H1 (cell line): Measurements from ENCODE around the gene EXD3. TPM values are rescaled to one million over a fixed set of nuclear protein-coding genes. Genes with fewer than 3 reads are reported as not detected.

Experiments used
- CTCF ChIA-PET: fragments of 300-600 bp; sonication (Branson Sonifier 250); formaldehyde crosslinking; loops from one replicate; lab custom pipeline; 2021; ENCODE audit not compliant: partially characterized antibody; lab: Charles Lee
- POLR2A ChIA-PET: fragments of 300-600 bp; sonication (Branson Sonifier 250); formaldehyde crosslinking; loops from one replicate; lab custom pipeline; 2021; ENCODE audit warnings: inconsistent platforms; ENCODE audit not compliant: partially characterized antibody; lab: Charles Lee
- DNase-seq, 2 experiments: peaks; one replicate each; pipeline versions ENCODE4 v3.0.0 to v3.0.0-alpha.2; 2010 to 2022; ENCODE audit warnings: low spot score in 2 of 2, low read depth in 1 of 2, mixed read lengths in 1 of 2
- FAIRE-seq: peaks from 2 replicates; lab custom pipeline; 2011; peaks lifted over from hg19 to GRCh38; lab: Jason Lieb, UNC
- H2AFZ ChIP-seq: 2 replicates; pipeline ENCODE4 v1.8.1; 2012; ENCODE audit warnings: low read length, inconsistent platforms
- H2AK5ac ChIP-seq: 2 replicates; pipeline ENCODE4 v1.6.1; 2013; ENCODE audit warnings: low read depth, low read length
- H2BK120ac ChIP-seq: replicated peaks from 2 replicates; pipeline ENCODE3; 2013; ENCODE audit warnings: low read depth, low read length, inconsistent platforms
- H2BK12ac ChIP-seq: 2 replicates; pipeline ENCODE4 v1.6.1; 2013; ENCODE audit warnings: low read depth, low read length
- H2BK15ac ChIP-seq: 2 replicates; pipeline ENCODE4 v1.6.1; 2013; ENCODE audit warnings: low read length
- H2BK20ac ChIP-seq: 2 replicates; pipeline ENCODE4 v1.6.1; 2013; ENCODE audit warnings: low read length
- H2BK5ac ChIP-seq: 2 replicates; pipeline ENCODE4 v1.6.1; 2013; ENCODE audit warnings: low read depth, low read length
- H3K14ac ChIP-seq: 2 replicates; pipeline ENCODE4 v1.6.1; 2013; ENCODE audit warnings: inconsistent platforms; ENCODE audit not compliant: insufficient read length
- H3K18ac ChIP-seq: 2 replicates; pipeline ENCODE4 v1.6.1; 2013; ENCODE audit warnings: low read length; ENCODE audit errors: extremely low read depth
- H3K23ac ChIP-seq: 2 replicates; pipeline ENCODE4 v1.6.1; 2013; ENCODE audit warnings: inconsistent platforms; ENCODE audit not compliant: insufficient read length
- H3K23me2 ChIP-seq: 2 replicates; pipeline ENCODE4 v1.6.1; 2013; ENCODE audit warnings: low read depth, low read length
- H3K27ac ChIP-seq: 2 replicates; pipeline ENCODE4 v1.6.1; 2011; ENCODE audit warnings: low read depth, low read length, inconsistent platforms
- H3K27me3 ChIP-seq, 4 experiments: replicated peaks in 1 of 4; 1 replicate in 1 of 4; 2 replicates in 3 of 4; pipeline versions ENCODE4 v1.6.1 to v1.8.1; 2011 to 2013; ENCODE audit warnings: low read length in 3 of 4, mild to moderate bottlenecking in 3 of 4, inconsistent platforms in 2 of 4, mixed read lengths in 2 of 4, moderate library complexity in 1 of 4; ENCODE audit not compliant: control insufficient read depth in 3 of 4, insufficient read depth in 3 of 4; ENCODE audit errors: extremely low read depth in 1 of 4
- H3K36me3 ChIP-seq, 4 experiments: 2 replicates each; pipeline versions ENCODE4 v1.6.1 to v1.8.1; 2011 to 2013; ENCODE audit warnings: mild to moderate bottlenecking in 4 of 4, low read length in 3 of 4, moderate library complexity in 2 of 4, control low read depth in 1 of 4, inconsistent platforms in 1 of 4; ENCODE audit not compliant: insufficient read depth in 4 of 4, control insufficient read depth in 2 of 4
- H3K4ac ChIP-seq: replicated peaks from 2 replicates; pipeline ENCODE3; 2013; ENCODE audit warnings: low read length, low read depth, mixed read lengths, inconsistent platforms; ENCODE audit not compliant: insufficient read length
- H3K4me1 ChIP-seq, 4 experiments: replicated peaks in 1 of 4; 1 replicate in 1 of 4; 2 replicates in 3 of 4; pipeline versions ENCODE4 v1.6.1 to v1.8.1; 2011 to 2013; ENCODE audit warnings: low read length in 3 of 4, inconsistent platforms in 2 of 4, mixed read lengths in 1 of 4; ENCODE audit not compliant: insufficient read depth in 4 of 4, control insufficient read depth in 3 of 4
- H3K4me2 ChIP-seq, 2 experiments: 2 replicates each; pipeline versions ENCODE4 v1.6.1 to v1.8.1; 2011 to 2013; ENCODE audit warnings: low read depth in 2 of 2, low read length in 2 of 2, control low read depth in 1 of 2, inconsistent platforms in 1 of 2, mild to moderate bottlenecking in 1 of 2; ENCODE audit not compliant: insufficient read depth in 1 of 2
- H3K4me3 ChIP-seq, 4 experiments: fragments of 200-600, 300-600 bp in 1 of 4; sonication (generic), shearing (Covaris generic), sonication (Bioruptor Twin) in 1 of 4; 2 replicates each; pipeline versions ENCODE4 v1.5.1 to v1.8.1; 2011 to 2016; ENCODE audit warnings: low read length in 4 of 4, low read depth in 3 of 4, control low read depth in 2 of 4, inconsistent platforms in 2 of 4, mild to moderate bottlenecking in 2 of 4, mixed read lengths in 1 of 4, moderate library complexity in 1 of 4; ENCODE audit not compliant: insufficient read depth in 2 of 4; ENCODE audit errors: extremely low read depth in 1 of 4
- H3K56ac ChIP-seq: replicated peaks from 2 replicates; pipeline ENCODE3; 2013; ENCODE audit warnings: low read depth, mild to moderate bottlenecking, mixed read lengths, low read length, inconsistent platforms; ENCODE audit not compliant: insufficient read length
- H3K79me1 ChIP-seq: 2 replicates; pipeline ENCODE4 v1.6.1; 2013; ENCODE audit warnings: low read depth, low read length, control low read depth
- H3K79me2 ChIP-seq, 2 experiments: 2 replicates each; pipeline versions ENCODE4 v1.6.1 to v1.8.1; 2012 to 2013; ENCODE audit warnings: low read length in 2 of 2, mild to moderate bottlenecking in 2 of 2, inconsistent platforms in 1 of 2; ENCODE audit not compliant: insufficient read depth in 2 of 2, control insufficient read depth in 1 of 2
- H3K9ac ChIP-seq, 4 experiments: replicated peaks in 1 of 4; 1 replicate in 1 of 4; 2 replicates in 3 of 4; pipeline versions ENCODE4 v1.6.1 to v1.8.1; 2011 to 2013; ENCODE audit warnings: low read depth in 3 of 4, low read length in 3 of 4, control low read depth in 2 of 4, mild to moderate bottlenecking in 2 of 4, moderate library complexity in 2 of 4, inconsistent platforms in 1 of 4; ENCODE audit errors: extremely low read depth in 1 of 4
- H3K9me3 ChIP-seq, 2 experiments: 2 replicates each; pipeline versions ENCODE4 v1.6.1 to v1.8.1; 2012 to 2013; ENCODE audit warnings: mild to moderate bottlenecking in 2 of 2, moderate library complexity in 2 of 2, control low read depth in 1 of 2, inconsistent platforms in 1 of 2, low read depth in 1 of 2, low read length in 1 of 2, mixed read lengths in 1 of 2; ENCODE audit not compliant: insufficient read depth in 2 of 2
- H4K20me1 ChIP-seq, 2 experiments: replicated peaks in 1 of 2; 2 replicates each; pipeline versions ENCODE3 to v1.8.1; 2011 to 2013; ENCODE audit warnings: inconsistent platforms in 2 of 2, low read length in 2 of 2, mild to moderate bottlenecking in 1 of 2; ENCODE audit not compliant: insufficient read depth in 2 of 2, control insufficient read depth in 1 of 2
- H4K5ac ChIP-seq: 2 replicates; pipeline ENCODE4 v1.6.1; 2013; ENCODE audit warnings: low read length, low read depth, mixed read lengths, inconsistent platforms; ENCODE audit not compliant: insufficient read length
- H4K8ac ChIP-seq: 2 replicates; pipeline ENCODE4 v1.8.0; 2013; ENCODE audit warnings: mild to moderate bottlenecking, moderate library complexity, low read length, inconsistent platforms; ENCODE audit not compliant: insufficient read depth; ENCODE audit errors: extremely low read depth
- H4K91ac ChIP-seq: replicated peaks from 2 replicates; pipeline ENCODE3; 2013; ENCODE audit warnings: low read length, mixed read lengths, inconsistent platforms; ENCODE audit not compliant: insufficient read length
- ATF3 ChIP-seq: IDR thresholded peaks from 2 replicates; pipeline ENCODE4 v1.6.1; 2011; ENCODE audit warnings: low read depth, mild to moderate bottlenecking, low read length; ENCODE audit not compliant: insufficient read depth
- RBBP5 ChIP-seq: IDR thresholded peaks from 2 replicates; pipeline ENCODE4 v1.7.1; 2012; ENCODE audit warnings: low read depth, mild to moderate bottlenecking, inconsistent platforms, low read length, moderate library complexity, borderline replicate concordance
- RNF2 ChIP-seq: fragments of 200-900, 300-1000 bp; sonication (generic); IDR thresholded peaks from 2 replicates; pipeline ENCODE4 v1.7.1; 2016; ENCODE audit warnings: borderline replicate concordance, low read depth, mild to moderate bottlenecking, antibody characterized with exemption, low read length; ENCODE audit not compliant: poor library complexity, severe bottlenecking; ENCODE audit errors: missing control alignments
- RXRA ChIP-seq: IDR thresholded peaks from 2 replicates; pipeline ENCODE4 v1.6.1; 2011; ENCODE audit warnings: low read depth, mild to moderate bottlenecking, low read length, moderate library complexity; ENCODE audit not compliant: insufficient read depth
- SIN3A ChIP-seq, 2 experiments: IDR thresholded peaks in 1 of 2; conservative IDR thresholded peaks in 1 of 2; 2 replicates each; pipeline ENCODE4 v1.6.1; 2011 to 2012; ENCODE audit warnings: low read length in 2 of 2, improper control_type of control experiment in 1 of 2, low read depth in 1 of 2, mild to moderate bottlenecking in 1 of 2
- SIX5 ChIP-seq: IDR thresholded peaks from 2 replicates; pipeline ENCODE4 v1.6.1; 2011; ENCODE audit warnings: mild to moderate bottlenecking, low read depth, low read length
- SUZ12 ChIP-seq: fragments of 200-600 bp; sonication (generic); IDR thresholded peaks from 2 replicates; pipeline ENCODE4 v1.6.1; 2012; ENCODE audit warnings: mild to moderate bottlenecking, inconsistent platforms, low read length, moderate library complexity, mixed read lengths
- WGBS, 2 experiments: shearing (Covaris generic) in 1 of 2; methylation state at CpG; one replicate each; pipeline versions ENCODE4 v1.1.6 to v1.1.7; 2013 to 2015; ENCODE audit warnings: low lambda C conversion rate in 2 of 2, mixed read lengths in 2 of 2, inconsistent platforms in 1 of 2, low coverage in 1 of 2, missing lambda C conversion rate in 1 of 2; ENCODE audit not compliant: insufficient replicate concordance in 2 of 2, insufficient coverage in 1 of 2, insufficient read length in 1 of 2; ENCODE audit errors: extremely low coverage in 1 of 2, missing lambda C conversion rate in 1 of 2; 5-methylcytosine and 5-hydroxymethylcytosine counted together
- polyA plus RNA-seq, 7 experiments: library from polyadenylated mRNA; depleted of rRNA in 3 of 7; stranded (reverse) in 5 of 7; unstranded in 2 of 7; fragments of >200 nt in 5 of 7; fragments of 200-250 nt in 2 of 7; gene quantifications; 1 replicate in 5 of 7; 2 replicates in 1 of 7; 4 replicates in 1 of 7; pipeline versions ENCODE4 v1.2.1 to v1.2.3, GENCODE V29; 2011 to 2013; ENCODE audit warnings: missing spikeins in 2 of 7, mixed read lengths in 2 of 7
- total RNA-seq: library from RNA; stranded (reverse); fragmentation: NEBNext Ultra II Directional; extraction: Animal tissue kit (Norgen Biotek cat#: 25700); gene quantifications from 2 replicates; pipeline ENCODE4 v1.2.1, GENCODE V29; 2021

The EXD3 gene
- total and polyA plus RNA-seq, 2 of the 8 experiments (the other 6 are each of a cell fraction or from before 2014, with no cell fraction given): 7.2 to 9.4 TPM

GRCh38 chr9:137281345-137282116, 141.4 kb downstream of the EXD3 start:
- Histone ChIP-seq H3K4ac (peak overlapping the region; percentile 78), H4K8ac (0 out of 2 replicates have a peak overlapping the region, but pooled peaks have one; percentile 16), H3K23ac (no peak overlapping the region), H4K91ac (no peak overlapping the region), H3K4me3 (peak overlapping the region; percentile 42 to 75 (median 54)), H3K56ac (no peak overlapping the region), H3K4me1 (peaks cover 0 to 18% (median 14%) of the 10 kb centered on the region in 4 experiments; a peak in 6 of 7 replicates), H3K79me2 (no peaks in the 10 kb centered on the region), H2BK5ac (no peak overlapping the region), H3K18ac (peak overlapping the region; percentile 71), H3K14ac (no peak overlapping the region), H3K9me3 (no peaks in the 10 kb centered on the region; a peak in 1 of 4 replicates), H4K5ac (no peak overlapping the region), H3K4me2 (peak overlapping the region; percentile 77 to 89), H3K27ac (no peak overlapping the region), H2AFZ (no peak overlapping the region), H4K20me1 (peaks cover 0 to 8% of the 10 kb centered on the region in 2 experiments), H3K36me3 (peaks cover 0 to 12% (median 0%) of the 10 kb centered on the region in 4 experiments; a peak in 2 of 8 replicates), H2BK120ac (no peak overlapping the region), H2BK20ac (no peak overlapping the region), H2AK5ac (no peak overlapping the region), H3K79me1 (no peaks in the 10 kb centered on the region; the same call in 1 of the 2 replicates), H2BK15ac (no peak overlapping the region; the same call in 1 of the 2 replicates), H2BK12ac (no peak overlapping the region), H3K23me2 (peaks cover 11% of the 10 kb centered on the region; the same call in 1 of the 2 replicates), H3K27me3 (peaks cover 2 to 27% (median 14%) of the 10 kb centered on the region in 4 experiments; a peak in 6 of 7 replicates), H3K9ac (no peak overlapping the region)
- no peak for FAIRE-seq
- POLR2A ChIA-PET: interaction anchor here (0.6 to 2.0 kb wide), 14 partner anchors 8 to 80 kb away, joined by 3 to 6 read pairs (median 4); partner anchors contain the start of genes CYSRT1, NELFB, NRARP and TUBB4B
- CTCF ChIA-PET: interaction anchor here (0.7 to 3.8 kb wide), 14 partner anchors 9 to 1208 kb away, joined by 3 to 19 read pairs (median 4); partner anchors contain the start of gene NRARP
- peak in 1 of 2 experiments; percentile 80 for DNase-seq
- WGBS, 2 experiments: 7% methylated on average over 27 of the region's 39 CpGs; no CpG with 5 or more reads in 1 of the 2 experiments
- TF ChIP-seq RNF2 (no peak), RBBP5 (peak; percentile 61; the same call in 1 of the 2 replicates), SUZ12 (no peak), RXRA (no peak), SIX5 (no peak), SIN3A (conservative IDR thresholded peaks at IDR 0.05 in 1 of 2, IDR thresholded peaks at IDR 0.05 in 1 of 2; ENCODE audit: low read depth in 1 of 2, low read length in 2 of 2) (0 out of 4 replicates have a peak, but pooled peaks of 1 of the 2 experiments have one; percentile 24), ATF3 (no peak)
